H1 (cell line): ENCODE data around the gene GSC. TPM values are rescaled to one million over a fixed set of nuclear protein-coding genes. Genes with fewer than 3 reads are reported as not detected.
A peak's percentile ranks its signal among the peaks of the same experiment; 100 is the strongest.

Experiments used
- CTCF ChIA-PET: fragments of 300-600 bp; sonication (Branson Sonifier 250); formaldehyde crosslinking; loops from one replicate; lab custom pipeline; 2021; ENCODE audit not compliant: partially characterized antibody; lab: Charles Lee
- POLR2A ChIA-PET: fragments of 300-600 bp; sonication (Branson Sonifier 250); formaldehyde crosslinking; loops from one replicate; lab custom pipeline; 2021; ENCODE audit warnings: inconsistent platforms; ENCODE audit not compliant: partially characterized antibody; lab: Charles Lee
- DNase-seq, 2 experiments: peaks; one replicate each; pipeline versions ENCODE4 v3.0.0 to v3.0.0-alpha.2; 2010 to 2022; ENCODE audit warnings: low spot score in 2 of 2, low read depth in 1 of 2, mixed read lengths in 1 of 2
- FAIRE-seq: peaks from 2 replicates; lab custom pipeline; 2011; peaks lifted over from hg19 to GRCh38; lab: Jason Lieb, UNC
- H2AFZ ChIP-seq: 2 replicates; pipeline ENCODE4 v1.8.1; 2012; ENCODE audit warnings: low read length, inconsistent platforms
- H2AK5ac ChIP-seq: 2 replicates; pipeline ENCODE4 v1.6.1; 2013; ENCODE audit warnings: low read depth, low read length
- H2BK120ac ChIP-seq: replicated peaks from 2 replicates; pipeline ENCODE3; 2013; ENCODE audit warnings: low read depth, low read length, inconsistent platforms
- H2BK12ac ChIP-seq: 2 replicates; pipeline ENCODE4 v1.6.1; 2013; ENCODE audit warnings: low read depth, low read length
- H2BK15ac ChIP-seq: 2 replicates; pipeline ENCODE4 v1.6.1; 2013; ENCODE audit warnings: low read length
- H2BK20ac ChIP-seq: 2 replicates; pipeline ENCODE4 v1.6.1; 2013; ENCODE audit warnings: low read length
- H2BK5ac ChIP-seq: 2 replicates; pipeline ENCODE4 v1.6.1; 2013; ENCODE audit warnings: low read depth, low read length
- H3K14ac ChIP-seq: 2 replicates; pipeline ENCODE4 v1.6.1; 2013; ENCODE audit warnings: inconsistent platforms; ENCODE audit not compliant: insufficient read length
- H3K18ac ChIP-seq: 2 replicates; pipeline ENCODE4 v1.6.1; 2013; ENCODE audit warnings: low read length; ENCODE audit errors: extremely low read depth
- H3K23ac ChIP-seq: 2 replicates; pipeline ENCODE4 v1.6.1; 2013; ENCODE audit warnings: inconsistent platforms; ENCODE audit not compliant: insufficient read length
- H3K23me2 ChIP-seq: 2 replicates; pipeline ENCODE4 v1.6.1; 2013; ENCODE audit warnings: low read depth, low read length
- H3K27ac ChIP-seq: 2 replicates; pipeline ENCODE4 v1.6.1; 2011; ENCODE audit warnings: low read depth, low read length, inconsistent platforms
- H3K27me3 ChIP-seq, 4 experiments: replicated peaks in 1 of 4; 1 replicate in 1 of 4; 2 replicates in 3 of 4; pipeline versions ENCODE4 v1.6.1 to v1.8.1; 2011 to 2013; ENCODE audit warnings: low read length in 3 of 4, mild to moderate bottlenecking in 3 of 4, inconsistent platforms in 2 of 4, mixed read lengths in 2 of 4, moderate library complexity in 1 of 4; ENCODE audit not compliant: control insufficient read depth in 3 of 4, insufficient read depth in 3 of 4; ENCODE audit errors: extremely low read depth in 1 of 4
- H3K36me3 ChIP-seq, 4 experiments: 2 replicates each; pipeline versions ENCODE4 v1.6.1 to v1.8.1; 2011 to 2013; ENCODE audit warnings: mild to moderate bottlenecking in 4 of 4, low read length in 3 of 4, moderate library complexity in 2 of 4, control low read depth in 1 of 4, inconsistent platforms in 1 of 4; ENCODE audit not compliant: insufficient read depth in 4 of 4, control insufficient read depth in 2 of 4
- H3K4ac ChIP-seq: replicated peaks from 2 replicates; pipeline ENCODE3; 2013; ENCODE audit warnings: low read length, low read depth, mixed read lengths, inconsistent platforms; ENCODE audit not compliant: insufficient read length
- H3K4me1 ChIP-seq, 4 experiments: replicated peaks in 1 of 4; 1 replicate in 1 of 4; 2 replicates in 3 of 4; pipeline versions ENCODE4 v1.6.1 to v1.8.1; 2011 to 2013; ENCODE audit warnings: low read length in 3 of 4, inconsistent platforms in 2 of 4, mixed read lengths in 1 of 4; ENCODE audit not compliant: insufficient read depth in 4 of 4, control insufficient read depth in 3 of 4
- H3K4me2 ChIP-seq, 2 experiments: 2 replicates each; pipeline versions ENCODE4 v1.6.1 to v1.8.1; 2011 to 2013; ENCODE audit warnings: low read depth in 2 of 2, low read length in 2 of 2, control low read depth in 1 of 2, inconsistent platforms in 1 of 2, mild to moderate bottlenecking in 1 of 2; ENCODE audit not compliant: insufficient read depth in 1 of 2
- H3K4me3 ChIP-seq, 4 experiments: fragments of 200-600, 300-600 bp in 1 of 4; sonication (generic), shearing (Covaris generic), sonication (Bioruptor Twin) in 1 of 4; 2 replicates each; pipeline versions ENCODE4 v1.5.1 to v1.8.1; 2011 to 2016; ENCODE audit warnings: low read length in 4 of 4, low read depth in 3 of 4, control low read depth in 2 of 4, inconsistent platforms in 2 of 4, mild to moderate bottlenecking in 2 of 4, mixed read lengths in 1 of 4, moderate library complexity in 1 of 4; ENCODE audit not compliant: insufficient read depth in 2 of 4; ENCODE audit errors: extremely low read depth in 1 of 4
- H3K56ac ChIP-seq: replicated peaks from 2 replicates; pipeline ENCODE3; 2013; ENCODE audit warnings: low read depth, mild to moderate bottlenecking, mixed read lengths, low read length, inconsistent platforms; ENCODE audit not compliant: insufficient read length
- H3K79me1 ChIP-seq: 2 replicates; pipeline ENCODE4 v1.6.1; 2013; ENCODE audit warnings: low read depth, low read length, control low read depth
- H3K79me2 ChIP-seq, 2 experiments: 2 replicates each; pipeline versions ENCODE4 v1.6.1 to v1.8.1; 2012 to 2013; ENCODE audit warnings: low read length in 2 of 2, mild to moderate bottlenecking in 2 of 2, inconsistent platforms in 1 of 2; ENCODE audit not compliant: insufficient read depth in 2 of 2, control insufficient read depth in 1 of 2
- H3K9ac ChIP-seq, 4 experiments: replicated peaks in 1 of 4; 1 replicate in 1 of 4; 2 replicates in 3 of 4; pipeline versions ENCODE4 v1.6.1 to v1.8.1; 2011 to 2013; ENCODE audit warnings: low read depth in 3 of 4, low read length in 3 of 4, control low read depth in 2 of 4, mild to moderate bottlenecking in 2 of 4, moderate library complexity in 2 of 4, inconsistent platforms in 1 of 4; ENCODE audit errors: extremely low read depth in 1 of 4
- H3K9me3 ChIP-seq, 2 experiments: 2 replicates each; pipeline versions ENCODE4 v1.6.1 to v1.8.1; 2012 to 2013; ENCODE audit warnings: mild to moderate bottlenecking in 2 of 2, moderate library complexity in 2 of 2, control low read depth in 1 of 2, inconsistent platforms in 1 of 2, low read depth in 1 of 2, low read length in 1 of 2, mixed read lengths in 1 of 2; ENCODE audit not compliant: insufficient read depth in 2 of 2
- H4K20me1 ChIP-seq, 2 experiments: replicated peaks in 1 of 2; 2 replicates each; pipeline versions ENCODE3 to v1.8.1; 2011 to 2013; ENCODE audit warnings: inconsistent platforms in 2 of 2, low read length in 2 of 2, mild to moderate bottlenecking in 1 of 2; ENCODE audit not compliant: insufficient read depth in 2 of 2, control insufficient read depth in 1 of 2
- H4K5ac ChIP-seq: 2 replicates; pipeline ENCODE4 v1.6.1; 2013; ENCODE audit warnings: low read length, low read depth, mixed read lengths, inconsistent platforms; ENCODE audit not compliant: insufficient read length
- H4K8ac ChIP-seq: 2 replicates; pipeline ENCODE4 v1.8.0; 2013; ENCODE audit warnings: mild to moderate bottlenecking, moderate library complexity, low read length, inconsistent platforms; ENCODE audit not compliant: insufficient read depth; ENCODE audit errors: extremely low read depth
- H4K91ac ChIP-seq: replicated peaks from 2 replicates; pipeline ENCODE3; 2013; ENCODE audit warnings: low read length, mixed read lengths, inconsistent platforms; ENCODE audit not compliant: insufficient read length
- CBX8 ChIP-seq: fragments of 300-800, 300-1000 bp; sonication (generic); IDR thresholded peaks from 2 replicates; pipeline ENCODE4 v1.7.1; 2016; ENCODE audit warnings: low read depth, low read length, borderline replicate concordance
- FOSL1 ChIP-seq: IDR thresholded peaks from 2 replicates; pipeline ENCODE4 v1.6.1; 2011; ENCODE audit warnings: mild to moderate bottlenecking, low read depth, low read length, moderate library complexity; ENCODE audit not compliant: insufficient read depth
- POLR2A ChIP-seq, 2 experiments: IDR thresholded peaks; 1 replicate in 1 of 2; 2 replicates in 1 of 2; pipeline ENCODE4 v1.6.1; 2011; ENCODE audit warnings: low read depth in 2 of 2, low read length in 2 of 2, mild to moderate bottlenecking in 2 of 2; ENCODE audit errors: control extremely low read depth in 1 of 2
- RAD21 ChIP-seq, 2 experiments: IDR thresholded peaks in 1 of 2; conservative IDR thresholded peaks in 1 of 2; 2 replicates each; pipeline ENCODE4 v1.6.1; 2011; ENCODE audit warnings: low read depth in 2 of 2, low read length in 2 of 2, improper control_type of control experiment in 1 of 2, inconsistent platforms in 1 of 2, mild to moderate bottlenecking in 1 of 2, moderate library complexity in 1 of 2
- WGBS, 2 experiments: shearing (Covaris generic) in 1 of 2; methylation state at CpG; one replicate each; pipeline versions ENCODE4 v1.1.6 to v1.1.7; 2013 to 2015; ENCODE audit warnings: low lambda C conversion rate in 2 of 2, mixed read lengths in 2 of 2, inconsistent platforms in 1 of 2, low coverage in 1 of 2, missing lambda C conversion rate in 1 of 2; ENCODE audit not compliant: insufficient replicate concordance in 2 of 2, insufficient coverage in 1 of 2, insufficient read length in 1 of 2; ENCODE audit errors: extremely low coverage in 1 of 2, missing lambda C conversion rate in 1 of 2; 5-methylcytosine and 5-hydroxymethylcytosine counted together
- polyA plus RNA-seq, 7 experiments: library from polyadenylated mRNA; depleted of rRNA in 3 of 7; stranded (reverse) in 5 of 7; unstranded in 2 of 7; fragments of >200 nt in 5 of 7; fragments of 200-250 nt in 2 of 7; gene quantifications; 1 replicate in 5 of 7; 2 replicates in 1 of 7; 4 replicates in 1 of 7; pipeline versions ENCODE4 v1.2.1 to v1.2.3, GENCODE V29; 2011 to 2013; ENCODE audit warnings: missing spikeins in 2 of 7, mixed read lengths in 2 of 7
- total RNA-seq: library from RNA; stranded (reverse); fragmentation: NEBNext Ultra II Directional; extraction: Animal tissue kit (Norgen Biotek cat#: 25700); gene quantifications from 2 replicates; pipeline ENCODE4 v1.2.1, GENCODE V29; 2021

GSC gene
- total and polyA plus RNA-seq, 2 of the 8 experiments (the other 6 are each of a cell fraction or from before 2014, with no cell fraction given): 0.17 to 0.54 TPM

DNA sequence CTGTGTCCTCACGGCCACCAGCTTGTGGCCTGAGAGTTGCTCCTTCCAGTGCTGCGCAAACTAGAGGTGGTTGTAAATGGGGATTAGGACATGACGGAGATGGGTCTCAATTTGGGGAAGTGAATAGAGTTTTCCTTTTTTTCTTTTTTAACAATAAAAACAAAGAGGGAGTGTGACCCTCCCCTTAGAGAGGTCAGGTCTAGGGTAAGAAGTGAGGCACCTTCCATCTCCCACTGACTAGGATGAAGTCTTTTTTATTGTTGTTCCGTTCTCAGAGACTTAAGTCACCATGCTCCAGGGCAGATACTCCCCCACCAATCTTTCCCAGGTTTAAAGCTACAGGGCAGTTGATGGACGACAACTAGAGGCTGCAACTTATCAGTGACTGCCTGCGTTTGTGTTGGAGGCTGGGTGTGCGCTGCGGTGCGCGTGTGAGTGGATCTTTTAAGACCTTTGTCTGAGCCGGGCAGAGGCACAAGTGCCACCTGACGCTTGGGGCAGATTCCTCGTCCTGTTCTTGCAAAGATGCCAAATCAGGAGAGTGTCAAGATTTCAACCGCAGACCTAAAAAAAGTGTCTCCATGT, 2.1 kb upstream of the GSC start:
- H3K79me1 ChIP-seq: no peaks in the 10 kb centered on the region
- peak in 1 of 2 experiments; percentile 48 for DNase-seq
- H3K18ac ChIP-seq: no peak overlapping the region
- no peak overlapping the region for H2BK15ac ChIP-seq
- no peak overlapping the region for H2BK5ac ChIP-seq
- no peak overlapping the region for H3K9ac ChIP-seq
- H2BK12ac ChIP-seq: 0 out of 2 replicates have a peak overlapping the region, but pooled peaks have one; percentile 11
- no peak overlapping the region for H2AFZ ChIP-seq
- CTCF ChIA-PET: interaction anchor here (0.6 to 0.8 kb wide), 2 partner anchors 20 to 546 kb away, joined by 3 read pairs; no protein-coding TSS in a partner anchor
- H3K4ac ChIP-seq: no peak overlapping the region
- H3K9me3 ChIP-seq: no peaks in the 10 kb centered on the region
- H3K79me2 ChIP-seq: no peaks in the 10 kb centered on the region
- no peaks in the 10 kb centered on the region for H3K36me3 ChIP-seq
- no peak overlapping the region for H2BK120ac ChIP-seq
- no peak overlapping the region for H2BK20ac ChIP-seq
- H3K4me1 ChIP-seq: peaks cover 16 to 47% (median 32%) of the 10 kb centered on the region in 4 experiments
- H4K5ac ChIP-seq: no peak overlapping the region
- peak overlapping the region; percentile 69 to 73 for H3K4me2 ChIP-seq
- peak overlapping the region in 3 of 4 experiments; percentile 3 to 61 (median 7); a peak in 3 of 8 replicates for H3K4me3 ChIP-seq
- no peak overlapping the region for H3K27ac ChIP-seq
- peaks cover 79 to 98% (median 91%) of the 10 kb centered on the region in 4 experiments for H3K27me3 ChIP-seq
- H3K23ac ChIP-seq: no peak overlapping the region
- H3K56ac ChIP-seq: no peak overlapping the region
- H4K91ac ChIP-seq: no peak overlapping the region
- peaks cover 18% of the 10 kb centered on the region in 2 experiments for H4K20me1 ChIP-seq
- no peak overlapping the region for H3K14ac ChIP-seq
- H4K8ac ChIP-seq: no peak overlapping the region
- 5% methylated on average over 14 of the region's 14 CpGs; no CpG with 5 or more reads in 1 of the 2 experiments for WGBS, 2 experiments
- H3K23me2 ChIP-seq: peaks cover 8% of the 10 kb centered on the region; the same call in 1 of the 2 replicates
- POLR2A ChIA-PET: interaction anchor here (1.3 to 1.5 kb wide), 2 partner anchors 8 to 13 kb away, joined by 3 to 4 read pairs; no protein-coding TSS in a partner anchor
- no peak overlapping the region; the same call in 1 of the 2 replicates for H2AK5ac ChIP-seq
- no peak for FAIRE-seq
- TF ChIP-seq RAD21 (IDR thresholded peaks at IDR 0.05 in 1 of 2, conservative IDR thresholded peaks at IDR 0.05 in 1 of 2; ENCODE audit: low read depth in 2 of 2, low read length in 2 of 2) (no peak), POLR2A (IDR thresholded peaks at IDR 0.05; ENCODE audit: control extremely low read depth in 1 of 2, low read depth in 2 of 2, low read length in 2 of 2) (no peak), FOSL1 (no peak), CBX8 (no peak)
